GM19328 (cell line): ENCODE measurements around the gene SCAPER.
A peak's percentile ranks its signal among the peaks of the same experiment; 100 is the strongest.

Source experiments
- ATAC-seq: cut with Tn5 transposase; IDR thresholded peaks from one replicate; pipeline ENCODE4 v1.9.1; 2021; ENCODE audit warnings: mild to moderate bottlenecking, moderate library complexity; ENCODE audit not compliant: unreplicated experiment

Gene SCAPER, protein sequence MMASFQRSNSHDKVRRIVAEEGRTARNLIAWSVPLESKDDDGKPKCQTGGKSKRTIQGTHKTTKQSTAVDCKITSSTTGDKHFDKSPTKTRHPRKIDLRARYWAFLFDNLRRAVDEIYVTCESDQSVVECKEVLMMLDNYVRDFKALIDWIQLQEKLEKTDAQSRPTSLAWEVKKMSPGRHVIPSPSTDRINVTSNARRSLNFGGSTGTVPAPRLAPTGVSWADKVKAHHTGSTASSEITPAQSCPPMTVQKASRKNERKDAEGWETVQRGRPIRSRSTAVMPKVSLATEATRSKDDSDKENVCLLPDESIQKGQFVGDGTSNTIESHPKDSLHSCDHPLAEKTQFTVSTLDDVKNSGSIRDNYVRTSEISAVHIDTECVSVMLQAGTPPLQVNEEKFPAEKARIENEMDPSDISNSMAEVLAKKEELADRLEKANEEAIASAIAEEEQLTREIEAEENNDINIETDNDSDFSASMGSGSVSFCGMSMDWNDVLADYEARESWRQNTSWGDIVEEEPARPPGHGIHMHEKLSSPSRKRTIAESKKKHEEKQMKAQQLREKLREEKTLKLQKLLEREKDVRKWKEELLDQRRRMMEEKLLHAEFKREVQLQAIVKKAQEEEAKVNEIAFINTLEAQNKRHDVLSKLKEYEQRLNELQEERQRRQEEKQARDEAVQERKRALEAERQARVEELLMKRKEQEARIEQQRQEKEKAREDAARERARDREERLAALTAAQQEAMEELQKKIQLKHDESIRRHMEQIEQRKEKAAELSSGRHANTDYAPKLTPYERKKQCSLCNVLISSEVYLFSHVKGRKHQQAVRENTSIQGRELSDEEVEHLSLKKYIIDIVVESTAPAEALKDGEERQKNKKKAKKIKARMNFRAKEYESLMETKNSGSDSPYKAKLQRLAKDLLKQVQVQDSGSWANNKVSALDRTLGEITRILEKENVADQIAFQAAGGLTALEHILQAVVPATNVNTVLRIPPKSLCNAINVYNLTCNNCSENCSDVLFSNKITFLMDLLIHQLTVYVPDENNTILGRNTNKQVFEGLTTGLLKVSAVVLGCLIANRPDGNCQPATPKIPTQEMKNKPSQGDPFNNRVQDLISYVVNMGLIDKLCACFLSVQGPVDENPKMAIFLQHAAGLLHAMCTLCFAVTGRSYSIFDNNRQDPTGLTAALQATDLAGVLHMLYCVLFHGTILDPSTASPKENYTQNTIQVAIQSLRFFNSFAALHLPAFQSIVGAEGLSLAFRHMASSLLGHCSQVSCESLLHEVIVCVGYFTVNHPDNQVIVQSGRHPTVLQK (N-terminal part only)

GRCh38 chr15:76905013-76905839, at the start of gene SCAPER:
TSS of gene SCAPER (minus strand) at chr15:76905340. CDS start at chr15:76883817, 21,523 bp downstream.
- peak; percentile 93 for ATAC-seq

GRCh38 chr15:76954744-76955143, 49.6 kb upstream of the SCAPER start:
- no peak for ATAC-seq

- no peak for ATAC-seq
Observed at GRCh38 chr15:76953913-76954312, 48.8 kb upstream of the SCAPER start.

DNA sequence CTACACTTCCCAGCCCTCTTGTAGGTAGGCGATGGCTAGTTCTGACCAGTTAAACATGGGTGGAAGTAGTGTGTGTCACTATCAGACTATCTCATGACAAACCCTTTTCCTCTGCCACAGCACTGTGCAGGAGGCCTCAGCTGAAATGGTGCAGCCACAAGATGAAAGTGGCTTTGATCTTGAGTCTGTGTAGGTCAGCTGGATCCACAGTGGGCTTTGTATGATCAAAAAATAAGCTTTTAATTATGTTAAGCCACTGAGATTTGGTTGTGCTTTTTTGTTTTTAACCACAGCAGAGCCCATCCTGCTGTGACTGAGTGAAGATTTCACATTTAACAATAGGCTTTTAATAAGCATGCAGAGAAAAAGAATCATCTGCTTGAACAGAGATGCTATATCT, 46.1 kb upstream of the SCAPER start:
- ATAC-seq = no peak

DNA sequence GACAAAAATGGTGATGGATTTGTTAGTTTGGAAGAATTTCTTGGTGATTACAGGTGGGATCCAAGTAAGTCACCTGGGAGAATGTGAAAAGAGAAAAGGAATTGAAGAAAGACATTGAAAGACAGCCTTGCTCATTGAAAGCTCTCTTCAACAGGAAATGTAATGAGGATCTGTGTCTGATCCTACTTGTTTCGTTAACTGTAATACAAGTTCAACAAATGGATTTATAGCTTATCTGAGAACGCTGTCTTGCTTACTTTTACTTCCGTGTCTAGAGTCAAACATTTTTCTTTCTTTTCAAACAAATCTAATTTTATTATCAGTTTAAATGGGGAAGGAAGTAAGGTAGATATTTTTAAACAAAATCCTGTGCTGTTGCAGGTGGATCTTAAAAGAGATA, 42.3 kb upstream of the SCAPER start:
- ATAC-seq = no peak

DNA sequence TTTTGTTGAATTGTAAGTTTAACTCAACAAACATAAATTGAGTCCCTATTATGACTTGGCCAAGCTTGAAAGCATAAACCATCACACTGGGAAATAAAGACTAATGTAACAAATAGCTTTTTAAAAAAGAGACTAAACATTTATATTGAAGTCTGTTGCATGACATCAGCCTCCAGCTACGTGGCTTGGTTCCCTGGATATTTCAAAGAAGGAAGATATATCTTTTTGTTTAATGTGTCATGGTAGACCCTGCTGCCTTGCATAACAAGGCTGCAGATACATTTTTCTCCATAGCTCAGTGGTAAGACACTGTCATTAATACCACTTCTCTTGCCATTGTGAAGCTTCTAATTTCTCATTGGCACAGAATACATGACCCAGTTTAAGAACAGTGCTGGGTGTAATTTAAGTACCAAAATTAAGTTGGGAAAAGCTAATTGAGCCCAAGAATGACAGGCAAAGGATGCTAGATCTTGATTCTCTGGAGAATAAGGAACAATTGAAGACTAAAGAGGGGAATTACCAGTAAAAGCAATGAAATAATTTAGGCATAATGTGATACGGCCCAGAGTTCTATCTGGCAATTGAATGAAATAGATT, 40.5 kb upstream of the SCAPER start:
- ATAC-seq = no peak

GRCh38 chr15:76942331-76942730, 37.2 kb upstream of the SCAPER start:
- no peak for ATAC-seq

DNA sequence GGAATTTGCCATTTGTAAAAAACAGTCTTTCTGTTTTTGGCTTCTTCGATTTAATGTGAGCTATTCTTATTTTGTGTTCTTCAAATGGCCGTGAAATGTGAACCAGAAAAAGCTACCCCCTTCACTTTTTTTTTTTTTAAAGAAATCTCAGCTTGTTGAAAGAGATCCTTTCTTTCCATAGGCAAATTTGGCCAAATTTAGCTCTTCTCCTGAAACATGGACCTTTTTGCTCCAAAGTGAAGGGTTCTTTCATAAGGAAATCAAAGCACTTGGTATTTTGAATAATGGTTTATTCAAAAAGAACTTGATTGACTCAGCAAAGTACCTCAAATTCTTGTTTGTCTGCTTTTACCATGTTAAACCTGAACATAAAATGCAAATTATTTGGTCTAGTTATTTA, 36.5 kb upstream of the SCAPER start:
- no peak for ATAC-seq

- no peak for ATAC-seq
Observed at GRCh38 chr15:76939715-76940114, 34.6 kb upstream of the SCAPER start.

GRCh38 chr15:76938752-76939151, 33.6 kb upstream of the SCAPER start:
- no peak for ATAC-seq

GRCh38 chr15:76936671-76937070, 31.5 kb upstream of the SCAPER start:
- ATAC-seq = no peak

- ATAC-seq = no peak
Observed at GRCh38 chr15:76935620-76936019, 30.5 kb upstream of the SCAPER start.

DNA sequence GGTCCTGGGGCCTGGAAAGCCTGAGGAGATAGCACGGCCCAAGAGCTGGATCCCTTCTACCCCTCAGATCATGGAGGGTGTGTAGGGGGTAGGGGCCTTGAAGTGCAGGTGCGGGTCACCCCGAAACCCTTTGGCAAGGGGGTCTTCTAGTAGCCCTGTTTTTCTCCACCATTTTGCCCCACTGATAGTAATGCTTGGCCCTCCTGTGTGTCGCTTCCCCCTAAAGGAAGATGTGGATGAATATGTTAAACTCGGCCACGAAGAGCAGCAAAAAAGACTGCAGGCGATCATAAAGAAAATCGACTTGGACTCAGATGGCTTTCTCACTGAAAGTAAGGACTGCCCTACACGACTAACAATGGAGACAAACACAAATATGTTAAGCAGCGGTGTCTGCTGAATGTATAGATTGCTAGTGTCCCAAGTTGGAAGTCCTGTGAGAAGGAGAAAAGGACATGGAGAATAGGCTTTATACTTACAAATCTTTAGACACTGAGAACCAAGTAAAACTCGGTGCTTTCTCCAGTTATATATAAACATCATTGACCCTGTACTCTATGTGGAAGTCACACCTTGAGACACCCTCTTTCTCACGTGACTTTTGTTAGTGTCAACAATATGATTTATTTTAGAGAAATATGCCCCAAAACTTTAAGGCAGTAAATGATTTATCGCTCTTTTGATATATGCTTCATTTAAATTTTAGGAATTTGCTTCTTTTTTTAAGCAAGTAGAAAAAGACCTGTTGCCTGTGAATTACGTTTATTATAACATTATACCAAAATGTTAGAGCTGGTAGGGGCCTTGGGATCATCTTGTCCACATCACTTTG, 27.2 kb upstream of the SCAPER start:
- ATAC-seq = no peak

DNA sequence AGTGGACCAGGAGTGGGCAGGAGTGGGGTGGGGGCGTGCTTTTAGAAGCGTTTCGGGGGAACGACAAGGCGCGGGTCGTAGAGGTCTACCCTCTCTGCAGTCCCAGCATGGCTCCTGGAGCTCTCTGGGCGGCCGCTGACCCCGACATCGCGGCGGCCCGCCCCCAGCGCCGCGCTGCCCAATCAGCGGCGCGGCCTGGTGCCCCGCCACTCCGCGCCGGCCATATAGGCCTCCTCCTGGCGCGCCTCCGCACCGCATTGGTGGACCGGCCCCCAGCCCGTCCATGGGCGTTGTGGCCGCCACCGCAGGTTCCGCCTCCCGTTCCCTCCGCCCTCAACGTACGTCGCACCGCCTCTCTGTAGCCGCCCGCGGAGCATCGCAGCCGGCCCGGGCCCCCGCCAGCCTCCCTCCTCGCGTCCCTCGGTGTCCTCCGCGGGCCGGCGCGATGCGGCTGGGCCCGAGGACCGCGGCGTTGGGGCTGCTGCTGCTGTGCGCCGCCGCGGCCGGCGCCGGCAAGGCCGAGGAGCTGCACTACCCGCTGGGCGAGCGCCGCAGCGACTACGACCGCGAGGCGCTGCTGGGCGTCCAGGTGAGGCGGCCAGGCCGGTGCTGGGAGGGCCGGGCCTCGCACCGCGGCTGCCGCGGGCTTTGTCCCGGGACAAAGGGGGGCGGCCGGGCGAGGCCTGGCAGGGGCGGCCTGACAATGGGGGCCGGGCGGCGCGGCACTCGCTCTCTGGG, 26.4 kb upstream of the SCAPER start, which contains the start of gene RCN2:
TSS of gene RCN2 (plus strand) at position 353 of the 738 bp plus-strand sequence. CDS start at position 446, 93 bp downstream.
- peak; percentile 97 for ATAC-seq

GRCh38 chr15:76930831-76931396, 25.8 kb upstream of the SCAPER start:
- no peak for ATAC-seq

- ATAC-seq = no peak
Observed at GRCh38 chr15:76929011-76929760, 24.0 kb upstream of the SCAPER start.

- ATAC-seq = no peak
Observed at GRCh38 chr15:76928201-76928600, 23.1 kb upstream of the SCAPER start.
